ENCODE data around the gene TMEM121B. TPM values are rescaled to one million over a fixed set of nuclear protein-coding genes. Genes with fewer than 3 reads are reported as not detected.
A peak's percentile ranks its signal among the peaks of the same experiment; 100 is the strongest.

TMEM121B gene
- total and polyA plus RNA-seq, 2 of the 13 experiments (the other 11 are each of a cell fraction or from before 2014, with no cell fraction given) = not detected

DNA sequence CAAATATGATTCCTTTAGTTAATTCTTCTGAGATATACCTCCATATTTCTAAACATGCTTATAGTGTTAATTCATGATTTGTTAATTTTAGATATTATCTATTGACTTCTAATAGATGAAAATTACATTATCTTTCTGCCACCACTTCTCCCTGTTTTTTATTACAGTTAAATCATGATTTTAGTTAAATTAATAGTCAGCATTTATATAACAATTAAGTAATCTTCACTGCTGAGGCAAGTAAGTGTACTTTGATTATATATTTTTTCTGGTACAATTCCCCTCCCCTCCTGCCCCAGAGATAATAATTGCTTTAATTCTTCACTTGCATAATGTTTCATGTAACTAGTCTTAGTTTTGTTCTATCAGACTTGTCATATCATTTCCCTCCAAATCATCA is 30.6 kb downstream of the TMEM121B start:
- Histone ChIP-seq H3K9me3 (ENCODE audit: low read length) (no peaks in the 10 kb centered on the region), H3K27ac (ENCODE audit: extremely low read length, insufficient read depth, low read length) (no peak overlapping the region), H3K4me2 (ENCODE audit: low read depth, low read length) (no peak overlapping the region), H3K27me3 (ENCODE audit: control insufficient read depth in 1 of 2, insufficient read depth in 2 of 2, low read length in 2 of 2) (no peaks in the 10 kb centered on the region), H2AFZ (ENCODE audit: low read length) (no peak overlapping the region), H4K20me1 (ENCODE audit: insufficient read depth, low read length) (no peaks in the 10 kb centered on the region), H3K4me1 (ENCODE audit: insufficient read depth, low read length) (peaks cover 13% of the 10 kb centered on the region; the same call in 1 of the 2 replicates), H3K36me3 (replicated peaks in 1 of 2; ENCODE audit: control insufficient read depth in 1 of 2, insufficient read depth in 2 of 2, low read length in 2 of 2) (no peaks in the 10 kb centered on the region), H3K4me3 (replicated peaks in 1 of 3; ENCODE audit: insufficient read depth in 1 of 3, low read depth in 2 of 3, low read length in 3 of 3) (no peak overlapping the region), H3K9ac (ENCODE audit: insufficient read depth, low read depth, low read length) (no peak overlapping the region), H3K79me2 (ENCODE audit: insufficient read depth, low read length) (no peaks in the 10 kb centered on the region)
- FAIRE-seq = no peak
- intact Hi-C loops (cut with micrococcal nuclease; ENCODE audit: unreplicated experiment) (no loop called here), in situ Hi-C loops (cut with HindIII; ENCODE audit: extremely low pct_ligation_motif_present, low pct_unique_long_range_greater_than_20kb) (no loop called here)
- ChIA-PET CTCF (ENCODE audit: low intra/inter-chr PET ratio, low total read pairs) (no interaction called here), POLR2A (no interaction called here)
- ATAC-seq = no peak
- DNase-seq (ENCODE audit: low spot score) = no peak
- TF ChIP-seq MAFK (conservative IDR thresholded peaks at IDR 0.05 in 1 of 2, IDR thresholded peaks at IDR 0.05 in 1 of 2; ENCODE audit: low read length in 2 of 2) (peak in 1 of 2 experiments; percentile 42; a peak in 1 of 4 replicates), ZNF670 (CRISPR knock-in tag; IDR thresholded peaks at IDR 0.05; ENCODE audit: borderline replicate concordance) (no peak)
- no TSS peak for BruUV-seq (replicated peaks)

DNA sequence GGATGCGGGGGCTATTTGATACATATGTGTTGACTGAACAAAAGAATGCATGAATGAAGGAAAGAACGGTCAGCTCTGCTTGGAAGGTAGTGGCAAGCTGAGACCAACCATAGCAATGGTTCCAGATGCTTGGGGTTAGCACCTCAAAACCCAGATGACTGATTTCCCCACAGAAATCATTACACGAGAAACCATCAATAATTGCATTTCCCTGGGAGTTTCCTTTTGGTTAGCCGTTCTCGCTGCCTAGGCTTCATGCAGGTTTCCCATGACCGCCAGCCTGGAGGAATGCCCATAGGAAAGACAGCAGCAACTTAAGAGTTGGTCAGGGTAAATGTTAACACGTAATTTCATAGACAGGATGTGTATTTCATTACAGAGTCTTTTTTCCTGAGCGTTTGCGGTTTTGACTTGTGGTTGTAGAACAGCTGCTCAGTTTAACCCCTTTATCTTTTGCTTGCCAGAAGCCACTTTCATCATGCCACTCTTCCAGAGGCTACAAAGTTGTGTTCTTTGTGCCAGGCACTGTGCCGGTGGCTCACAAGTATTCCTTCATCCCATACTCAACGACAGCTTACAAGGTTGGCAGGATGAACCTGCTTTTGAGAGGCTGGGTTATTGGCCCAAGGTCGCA is 33.5 kb downstream of the TMEM121B start:
- BruUV-seq (replicated peaks) = no TSS peak
- FAIRE-seq = no peak
- no peak for DNase-seq (ENCODE audit: low spot score)

More for the DNA sequence above, 33.5 kb downstream of the TMEM121B start:
- Histone ChIP-seq H3K9me3 (ENCODE audit: low read length) (no peaks in the 10 kb centered on the region), H3K4me3 (replicated peaks in 1 of 3; ENCODE audit: insufficient read depth in 1 of 3, low read depth in 2 of 3, low read length in 3 of 3) (no peak overlapping the region), H3K79me2 (ENCODE audit: insufficient read depth, low read length) (no peaks in the 10 kb centered on the region), H3K4me2 (ENCODE audit: low read depth, low read length) (no peak overlapping the region), H3K9ac (ENCODE audit: insufficient read depth, low read depth, low read length) (no peak overlapping the region), H4K20me1 (ENCODE audit: insufficient read depth, low read length) (no peaks in the 10 kb centered on the region), H3K36me3 (replicated peaks in 1 of 2; ENCODE audit: control insufficient read depth in 1 of 2, insufficient read depth in 2 of 2, low read length in 2 of 2) (no peaks in the 10 kb centered on the region), H3K27me3 (ENCODE audit: control insufficient read depth in 1 of 2, insufficient read depth in 2 of 2, low read length in 2 of 2) (no peaks in the 10 kb centered on the region), H2AFZ (ENCODE audit: low read length) (no peak overlapping the region), H3K27ac (ENCODE audit: extremely low read length, insufficient read depth, low read length) (no peak overlapping the region), H3K4me1 (ENCODE audit: insufficient read depth, low read length) (peaks cover 21% of the 10 kb centered on the region; the same call in 1 of the 2 replicates)
- ATAC-seq = no peak
- in situ Hi-C loops (cut with HindIII; ENCODE audit: extremely low pct_ligation_motif_present, low pct_unique_long_range_greater_than_20kb) (no loop called here), intact Hi-C loops (cut with micrococcal nuclease; ENCODE audit: unreplicated experiment) (no loop called here)
- WGBS (ENCODE audit: low lambda C conversion rate) = 97% methylated on average over 12 of the region's 12 CpGs
- TF ChIP-seq NFKB2 (CRISPR knock-in tag; IDR thresholded peaks at IDR 0.05; ENCODE audit: borderline replicate concordance) = no peak
- no peak for TF ChIP-seq ZNF792 (CRISPR knock-in tag; IDR thresholded peaks at IDR 0.05)
- TF ChIP-seq, protein P1, sequence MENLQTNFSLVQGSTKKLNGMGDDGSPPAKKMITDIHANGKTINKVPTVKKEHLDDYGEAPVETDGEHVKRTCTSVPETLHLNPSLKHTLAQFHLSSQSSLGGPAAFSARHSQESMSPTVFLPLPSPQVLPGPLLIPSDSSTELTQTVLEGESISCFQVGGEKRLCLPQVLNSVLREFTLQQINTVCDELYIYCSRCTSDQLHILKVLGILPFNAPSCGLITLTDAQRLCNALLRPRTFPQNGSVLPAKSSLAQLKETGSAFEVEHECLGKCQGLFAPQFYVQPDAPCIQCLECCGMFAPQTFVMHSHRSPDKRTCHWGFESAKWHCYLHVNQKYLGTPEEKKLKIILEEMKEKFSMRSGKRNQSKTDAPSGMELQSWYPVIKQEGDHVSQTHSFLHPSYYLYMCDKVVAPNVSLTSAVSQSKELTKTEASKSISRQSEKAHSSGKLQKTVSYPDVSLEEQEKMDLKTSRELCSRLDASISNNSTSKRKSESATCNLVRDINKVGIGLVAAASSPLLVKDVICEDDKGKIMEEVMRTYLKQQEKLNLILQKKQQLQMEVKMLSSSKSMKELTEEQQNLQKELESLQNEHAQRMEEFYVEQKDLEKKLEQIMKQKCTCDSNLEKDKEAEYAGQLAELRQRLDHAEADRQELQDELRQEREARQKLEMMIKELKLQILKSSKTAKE (CRISPR knock-in tag; IDR thresholded peaks at IDR 0.05; ENCODE audit: borderline replicate concordance) = no peak
- ChIA-PET CTCF (ENCODE audit: low intra/inter-chr PET ratio, low total read pairs) (no interaction called here), POLR2A (no interaction called here)
